ENCODE measurements around the gene BARX1. TPM values are rescaled to one million over a fixed set of nuclear protein-coding genes. Genes with fewer than 3 reads are reported as not detected.

Gene BARX1
- total RNA-seq, 4 donors from 2014 or later: not detected

GRCh38 chr9:93909242-93909616, 45.9 kb downstream of the BARX1 start:
- TF ChIP-seq CTCF (IDR thresholded peaks at IDR 0.05; ENCODE audit: low read depth): no peak

- TF ChIP-seq CTCF (IDR thresholded peaks at IDR 0.05; ENCODE audit: low read depth): no peak
These were observed 46.4 kb downstream of the BARX1 start for GRCh38 chr9:93908591-93909241.

- TF ChIP-seq CTCF (IDR thresholded peaks at IDR 0.05; ENCODE audit: low read depth): no peak
These were observed 47.5 kb downstream of the BARX1 start for GRCh38 chr9:93907551-93908199.

GRCh38 chr9:93906195-93906880, 48.8 kb downstream of the BARX1 start:
- no peak for TF ChIP-seq CTCF (IDR thresholded peaks at IDR 0.05; ENCODE audit: low read depth)

- no peak for TF ChIP-seq CTCF (IDR thresholded peaks at IDR 0.05; ENCODE audit: low read depth)
These were observed 49.6 kb downstream of the BARX1 start for GRCh38 chr9:93905473-93906133.

- TF ChIP-seq CTCF (IDR thresholded peaks at IDR 0.05; ENCODE audit: low read depth): no peak
These were observed 50.3 kb downstream of the BARX1 start for GRCh38 chr9:93904649-93905472.

Data from subcutaneous adipose tissue (tissue), 4 donors.